NCI-H1436 treated with DMSO at 0.1 percent for 48 hours (cell line): ENCODE data around the gene NMB.
"Not testable (repeated sequence)": the region's sequence is repeated elsewhere in the genome, so short reads cannot be mapped to it uniquely, and the experiment has no call there.

Experiments used
- DNase-seq: peaks from one replicate; lab custom pipeline; 2025; lab: John Stamatoyannopoulos, UW

The NMB gene

GRCh38 chr15:84654689-84655453 lies 3.1 kb downstream of the NMB start:
- peak; percentile 58 for DNase-seq

DNA sequence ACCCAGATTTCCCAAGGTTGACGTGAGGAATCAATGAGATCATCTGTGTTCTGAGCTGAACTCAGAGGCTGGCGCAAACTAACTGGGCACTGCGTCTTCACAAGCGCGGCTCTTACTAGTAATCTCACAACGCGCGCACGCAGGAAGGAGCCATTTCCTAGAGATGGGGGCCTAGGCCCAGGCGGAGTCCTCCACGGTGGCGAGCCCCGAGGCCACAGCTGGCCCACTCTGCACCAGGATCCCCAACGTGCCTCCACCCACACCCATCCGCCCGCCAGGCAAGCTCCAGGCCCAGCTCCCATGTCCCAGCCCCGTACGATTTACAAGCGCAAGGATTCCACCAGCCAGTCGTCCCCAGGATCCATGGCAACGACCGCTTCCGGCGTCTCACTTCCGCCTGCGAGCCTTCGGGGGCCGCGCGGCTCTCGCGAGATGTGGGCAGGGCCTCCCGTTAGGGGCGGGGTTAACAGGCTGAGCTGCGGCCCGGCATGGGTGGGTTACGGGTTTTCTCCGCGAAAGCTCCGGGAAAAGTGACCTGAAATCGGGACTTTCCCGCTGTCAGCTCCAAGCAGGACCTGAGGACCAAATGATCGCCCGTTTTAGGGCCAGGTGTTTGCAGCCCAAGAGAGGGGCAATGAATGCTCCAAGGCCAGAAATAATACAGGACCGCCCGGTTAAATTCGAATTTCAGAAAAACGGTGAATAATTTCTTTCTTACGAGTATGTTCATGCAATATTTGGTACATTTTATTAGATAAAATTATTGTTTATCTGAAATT lies 3.9 kb downstream of the NMB start, which contains the start of gene WDR73:
Gene WDR73 (minus strand): TSS at position 374 of the 779 bp plus-strand sequence. CDS start 9 bp downstream, at position 365.
- DNase-seq: no peak

DNA sequence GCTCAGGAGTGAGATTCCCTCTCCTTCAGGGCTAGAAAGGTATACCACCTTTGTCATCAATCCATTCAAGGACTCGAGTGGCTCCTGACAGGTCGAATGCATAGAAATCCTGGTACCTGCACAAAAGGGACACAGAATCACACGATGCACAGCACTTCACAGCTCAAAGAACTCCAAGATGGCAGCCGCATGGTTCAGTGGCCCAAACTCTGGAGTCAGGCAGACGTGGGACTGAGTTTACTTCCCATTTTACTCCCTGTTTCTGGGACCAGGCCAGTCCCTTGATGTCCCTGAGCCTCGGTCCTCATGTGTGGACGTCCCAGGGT lies 4.5 kb downstream of the NMB start:
- DNase-seq: no peak

- no peak for DNase-seq
These were observed 8.3 kb downstream of the NMB start for GRCh38 chr15:84649706-84650105.

DNA sequence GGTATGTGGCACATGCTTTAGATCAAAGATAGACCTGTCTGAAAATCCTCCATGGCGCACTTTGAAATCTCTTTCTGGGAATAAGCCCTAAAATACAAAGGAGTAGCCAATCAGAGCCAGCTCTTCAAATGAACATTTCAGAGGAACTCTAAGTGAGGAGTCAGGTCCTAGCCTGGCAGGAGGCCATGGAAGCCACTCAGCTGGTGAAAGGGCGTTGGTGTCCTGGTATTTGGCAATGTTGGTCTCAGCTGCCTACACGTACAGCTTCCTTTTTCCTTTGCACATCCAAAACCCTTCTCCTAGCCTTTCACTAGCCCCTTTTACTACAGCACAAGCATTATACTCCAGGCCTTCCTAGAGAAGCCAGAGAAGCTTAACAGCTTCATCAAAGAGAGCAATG lies 9.5 kb downstream of the NMB start:
- DNase-seq: no peak

- DNase-seq: no peak
These were observed 10.3 kb downstream of the NMB start for GRCh38 chr15:84647726-84648125.

DNA sequence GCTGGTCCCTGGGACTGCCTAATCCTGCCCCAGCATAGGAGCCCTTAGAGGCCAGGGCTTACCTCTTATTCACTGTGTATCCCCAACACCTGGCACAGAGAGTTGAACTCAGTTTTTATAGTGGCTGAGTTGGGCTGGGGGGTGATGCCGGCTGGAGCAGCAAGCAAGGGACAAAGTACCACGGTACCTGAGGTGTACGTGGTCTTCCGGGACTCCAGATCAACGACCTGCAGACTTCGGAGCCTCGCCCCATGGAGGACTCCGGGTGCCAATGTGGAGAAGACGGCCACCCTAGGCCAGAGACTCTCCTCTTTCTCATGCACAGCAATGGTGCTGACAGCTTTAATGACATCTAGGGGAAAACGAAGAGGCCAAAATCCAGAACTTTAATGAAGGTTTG lies 12.0 kb downstream of the NMB start:
- DNase-seq: no peak

GRCh38 chr15:84645496-84645895 lies 12.5 kb downstream of the NMB start:
- DNase-seq: no peak

DNA sequence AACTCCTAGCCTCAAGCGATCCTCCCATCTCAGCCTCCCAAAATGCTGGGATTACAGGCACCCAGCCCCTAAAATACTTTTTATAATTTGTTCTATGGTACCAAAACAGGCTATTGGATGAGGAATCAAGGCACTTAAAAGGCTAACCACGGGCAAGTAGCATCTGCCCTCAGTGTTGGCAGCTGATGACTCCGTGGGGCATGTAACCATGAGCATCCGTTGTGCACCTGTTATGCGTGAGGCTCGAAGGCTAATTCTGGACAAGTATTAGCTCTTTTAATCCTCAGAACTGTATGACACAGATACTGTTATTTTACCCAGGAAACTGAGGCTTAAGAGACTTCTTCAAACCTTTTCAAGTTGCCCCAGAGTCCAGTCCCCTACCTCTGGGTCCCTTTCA lies 14.2 kb downstream of the NMB start:
- DNase-seq: no peak

- DNase-seq: not testable (repeated sequence)
These were observed 15.4 kb downstream of the NMB start for GRCh38 chr15:84642640-84643039.

- DNase-seq: not testable (repeated sequence)
These were observed 16.1 kb downstream of the NMB start for GRCh38 chr15:84641871-84642270.

GRCh38 chr15:84638103-84638502 lies 19.9 kb downstream of the NMB start:
- DNase-seq: no peak

DNA sequence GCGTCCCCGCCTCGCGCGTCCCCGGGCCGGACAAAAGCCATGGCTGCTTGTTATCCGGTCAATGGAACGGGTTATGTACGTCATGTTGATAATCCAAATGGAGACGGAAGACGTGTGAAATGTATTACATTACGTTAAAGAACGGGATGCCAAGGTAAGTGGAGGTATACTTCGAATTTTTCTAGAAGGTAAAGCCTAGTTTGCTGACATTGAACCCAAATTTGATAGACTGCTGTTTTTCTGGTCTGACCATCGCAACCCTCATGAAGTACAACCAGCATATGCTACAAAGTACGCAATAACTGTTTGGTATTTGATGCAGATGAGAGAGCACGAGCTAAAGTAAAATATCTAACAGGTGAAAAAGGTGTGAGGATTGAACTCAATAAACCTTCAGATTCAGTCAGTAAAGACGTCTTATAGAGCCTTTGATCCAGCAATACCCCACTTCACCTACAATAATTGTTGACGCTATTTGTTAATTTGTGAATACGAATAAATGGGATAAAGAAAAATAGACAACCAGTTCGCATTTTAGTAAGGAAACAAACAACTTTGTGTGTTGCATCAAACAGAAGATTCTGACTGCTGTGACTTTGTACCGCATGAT lies 23.7 kb downstream of the NMB start:
- no peak for DNase-seq

GRCh38 chr15:84633311-84634227 lies 24.4 kb downstream of the NMB start:
- DNase-seq: no peak

DNA sequence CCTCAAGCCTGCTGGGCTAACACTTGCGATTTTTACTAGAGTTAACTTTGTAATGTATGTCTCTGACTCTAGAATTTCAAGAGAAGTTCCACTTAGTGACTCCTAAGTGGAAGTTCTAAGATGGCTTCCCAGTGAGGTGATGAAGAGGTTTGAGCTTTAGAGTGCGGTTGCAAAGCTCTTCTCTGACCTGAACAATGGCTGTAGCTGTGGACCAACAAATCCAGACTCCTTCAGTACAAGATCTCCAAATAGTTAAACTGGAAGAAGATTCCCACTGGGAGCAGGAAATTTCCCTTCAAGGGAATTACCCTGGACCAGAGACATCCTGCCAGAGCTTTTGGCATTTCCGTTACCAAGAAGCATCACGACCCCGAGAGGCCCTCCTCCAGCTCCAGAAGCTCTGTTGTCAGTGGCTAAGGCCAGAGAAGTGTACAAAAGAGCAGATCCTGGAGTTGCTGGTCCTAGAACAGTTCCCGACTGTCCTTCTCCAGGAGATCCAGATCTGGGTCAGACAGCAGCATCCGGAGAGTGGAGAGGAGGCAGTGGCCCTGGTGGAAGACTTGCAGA lies 26.2 kb downstream of the NMB start:
- no peak for DNase-seq

- no peak for DNase-seq
These were observed 29.0 kb downstream of the NMB start for GRCh38 chr15:84629033-84629432.

GRCh38 chr15:84625123-84625522 lies 32.9 kb downstream of the NMB start:
- DNase-seq: no peak

- no peak for DNase-seq
These were observed 33.6 kb downstream of the NMB start for GRCh38 chr15:84624359-84624758.

- no peak for DNase-seq
These were observed 36.5 kb downstream of the NMB start for GRCh38 chr15:84621358-84621979.

DNA sequence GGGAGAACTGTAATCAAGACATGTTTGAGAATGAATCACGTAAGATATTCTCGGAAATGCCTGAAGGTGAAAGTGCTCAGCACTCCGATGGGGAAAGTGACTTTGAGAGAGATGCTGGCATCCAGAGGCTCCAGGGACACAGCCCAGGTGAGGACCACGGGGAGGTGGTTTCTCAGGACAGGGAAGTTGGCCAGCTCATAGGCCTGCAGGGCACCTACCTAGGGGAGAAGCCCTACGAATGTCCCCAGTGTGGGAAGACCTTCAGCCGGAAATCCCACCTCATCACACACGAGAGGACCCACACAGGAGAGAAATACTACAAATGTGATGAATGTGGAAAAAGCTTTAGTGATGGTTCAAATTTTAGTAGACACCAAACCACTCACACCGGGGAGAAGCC lies 37.4 kb downstream of the NMB start:
- DNase-seq: no peak

DNA sequence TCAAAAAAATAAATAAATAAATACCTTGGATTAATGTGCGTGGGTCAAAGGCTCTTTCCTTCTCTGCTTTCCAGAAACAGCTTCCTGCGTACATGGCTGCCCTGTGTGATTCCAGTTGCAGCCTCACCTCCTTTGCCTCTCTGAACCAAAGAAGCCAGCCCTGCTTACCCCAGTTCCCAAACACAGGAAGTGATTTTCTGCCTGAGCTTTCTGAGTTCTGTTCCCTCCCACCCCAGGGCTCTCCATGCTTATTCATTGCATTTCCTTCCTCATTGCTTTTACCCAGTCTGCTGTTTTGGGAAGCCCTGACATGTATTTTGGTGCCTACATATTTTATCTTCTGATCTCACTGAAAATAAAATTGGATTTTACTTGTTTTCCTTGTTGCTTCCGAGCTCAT lies 41.8 kb downstream of the NMB start:
- DNase-seq: no peak
